Hematopoietic multipotent progenitor cell treated with erythropoietin and hydrocortisone succinate and interleukin-3 and kit ligand, for 8 days (in vitro differentiated cells): ENCODE measurements around the gene COL20A1.
"Not testable (repeated sequence)": the region's sequence is repeated elsewhere in the genome, so short reads cannot be mapped to it uniquely, and the experiment has no call there.

ENCODE experiments used
- DNase-seq: peaks from one replicate; pipeline ENCODE4 v3.0.0-alpha.2; 2015

COL20A1 gene

GRCh38 chr20:63292904-63293303, at the start of gene COL20A1:
TSS of gene COL20A1 (plus strand) at chr20:63293186. CDS start at chr20:63295108, 1,922 bp downstream.
- DNase-seq = no peak

- DNase-seq = no peak
Observed at GRCh38 chr20:63243604-63244247, 49.3 kb upstream of the COL20A1 start.

- no peak for DNase-seq
Observed at GRCh38 chr20:63244468-63244867, 48.5 kb upstream of the COL20A1 start.

- DNase-seq = no peak
Observed at GRCh38 chr20:63246490-63247288, 46.3 kb upstream of the COL20A1 start.

GRCh38 chr20:63247671-63248228, 45.2 kb upstream of the COL20A1 start:
- no peak for DNase-seq

GRCh38 chr20:63248835-63249591, 44.0 kb upstream of the COL20A1 start:
- no peak for DNase-seq

- DNase-seq = no peak
Observed at GRCh38 chr20:63249891-63250290, 43.1 kb upstream of the COL20A1 start.

- not testable (repeated sequence) for DNase-seq
Observed at GRCh38 chr20:63251350-63251749, 41.6 kb upstream of the COL20A1 start.

GRCh38 chr20:63252284-63252711, 40.7 kb upstream of the COL20A1 start:
- DNase-seq = no peak

GRCh38 chr20:63253065-63253437, 39.9 kb upstream of the COL20A1 start:
- DNase-seq = no peak

GRCh38 chr20:63253438-63254231, 39.4 kb upstream of the COL20A1 start:
- no peak for DNase-seq

- DNase-seq = no peak
Observed at GRCh38 chr20:63254232-63254605, 38.8 kb upstream of the COL20A1 start, which contains the start of gene NKAIN4. TSS of gene NKAIN4 (minus strand) at chr20:63254463. CDS start at chr20:63254450, 13 bp downstream.

GRCh38 chr20:63254606-63255384, 38.2 kb upstream of the COL20A1 start:
- DNase-seq = no peak

- no peak for DNase-seq
Observed at GRCh38 chr20:63255931-63256704, 36.9 kb upstream of the COL20A1 start.

- no peak for DNase-seq
Observed at GRCh38 chr20:63256954-63257353, 36.0 kb upstream of the COL20A1 start.

GRCh38 chr20:63257629-63258028, 35.4 kb upstream of the COL20A1 start:
- DNase-seq = no peak

GRCh38 chr20:63258781-63259180, 34.2 kb upstream of the COL20A1 start:
- DNase-seq = no peak

GRCh38 chr20:63259734-63260460, 33.1 kb upstream of the COL20A1 start:
- no peak for DNase-seq

GRCh38 chr20:63260521-63260920, 32.5 kb upstream of the COL20A1 start:
- no peak for DNase-seq
